ENCODE data around the gene NGB. TPM values are rescaled to one million over a fixed set of nuclear protein-coding genes. Genes with fewer than 3 reads are reported as not detected.

Gene NGB
- total RNA-seq, 1 donor from 2014 or later: not detected

DNA sequence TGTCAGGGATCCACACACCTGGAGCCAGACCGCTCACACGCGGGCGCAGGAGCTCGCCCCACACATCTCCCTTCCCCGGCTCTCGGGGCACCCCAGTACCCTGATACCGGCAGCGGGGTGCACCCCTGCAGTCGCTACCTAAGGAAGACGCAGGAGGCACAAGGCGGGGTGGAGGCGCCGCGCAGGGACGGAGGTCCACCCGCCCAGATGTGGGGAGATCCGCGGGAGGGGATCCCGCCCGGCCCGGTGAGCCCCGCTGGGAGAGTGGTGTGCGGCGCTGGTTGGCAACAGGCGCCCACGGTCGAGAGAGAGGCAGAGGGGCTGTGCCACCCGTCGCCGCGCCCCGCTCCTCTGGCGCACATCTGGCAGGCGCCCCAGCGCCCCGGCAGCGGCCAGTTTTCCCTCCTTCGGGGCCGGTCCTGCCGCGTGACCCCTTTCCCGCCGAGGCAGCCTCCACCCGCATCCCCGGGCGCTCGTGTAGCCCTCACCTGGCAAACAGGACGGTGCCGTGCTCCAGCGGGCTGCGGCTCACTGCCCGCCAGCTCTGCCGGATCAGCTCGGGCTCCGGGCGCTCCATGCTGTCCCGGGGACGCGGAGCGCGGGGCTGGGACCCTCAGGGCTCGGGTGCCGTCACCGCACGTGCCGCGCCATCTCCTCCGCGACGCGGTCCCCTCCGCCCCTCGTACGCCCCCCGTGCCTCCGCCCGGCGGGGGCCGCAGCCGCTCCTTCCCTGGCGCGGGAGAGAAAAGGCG lies 469 bp downstream of the NGB start:
- DNase-seq (ENCODE audit: low spot score): no peak
- TF ChIP-seq, protein P1, sequence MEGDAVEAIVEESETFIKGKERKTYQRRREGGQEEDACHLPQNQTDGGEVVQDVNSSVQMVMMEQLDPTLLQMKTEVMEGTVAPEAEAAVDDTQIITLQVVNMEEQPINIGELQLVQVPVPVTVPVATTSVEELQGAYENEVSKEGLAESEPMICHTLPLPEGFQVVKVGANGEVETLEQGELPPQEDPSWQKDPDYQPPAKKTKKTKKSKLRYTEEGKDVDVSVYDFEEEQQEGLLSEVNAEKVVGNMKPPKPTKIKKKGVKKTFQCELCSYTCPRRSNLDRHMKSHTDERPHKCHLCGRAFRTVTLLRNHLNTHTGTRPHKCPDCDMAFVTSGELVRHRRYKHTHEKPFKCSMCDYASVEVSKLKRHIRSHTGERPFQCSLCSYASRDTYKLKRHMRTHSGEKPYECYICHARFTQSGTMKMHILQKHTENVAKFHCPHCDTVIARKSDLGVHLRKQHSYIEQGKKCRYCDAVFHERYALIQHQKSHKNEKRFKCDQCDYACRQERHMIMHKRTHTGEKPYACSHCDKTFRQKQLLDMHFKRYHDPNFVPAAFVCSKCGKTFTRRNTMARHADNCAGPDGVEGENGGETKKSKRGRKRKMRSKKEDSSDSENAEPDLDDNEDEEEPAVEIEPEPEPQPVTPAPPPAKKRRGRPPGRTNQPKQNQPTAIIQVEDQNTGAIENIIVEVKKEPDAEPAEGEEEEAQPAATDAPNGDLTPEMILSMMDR (IDR thresholded peaks at IDR 0.05): no peak
- peaks cover 6% of the 10 kb centered on the region for H3K4me1 Mint-ChIP-seq (ENCODE audit: low read depth)
- H3K9me3 Mint-ChIP-seq (ENCODE audit: low read depth): peaks cover 5% of the 10 kb centered on the region
- H3K36me3 Mint-ChIP-seq (ENCODE audit: low read depth): peaks cover 10% of the 10 kb centered on the region
- no peak overlapping the region for H3K4me3 Mint-ChIP-seq (ENCODE audit: unreplicated experiment)
- H3K27me3 Mint-ChIP-seq (ENCODE audit: low read depth): peaks cover 34% of the 10 kb centered on the region
- no peak overlapping the region for H3K27ac Mint-ChIP-seq (ENCODE audit: unreplicated experiment)

DNA sequence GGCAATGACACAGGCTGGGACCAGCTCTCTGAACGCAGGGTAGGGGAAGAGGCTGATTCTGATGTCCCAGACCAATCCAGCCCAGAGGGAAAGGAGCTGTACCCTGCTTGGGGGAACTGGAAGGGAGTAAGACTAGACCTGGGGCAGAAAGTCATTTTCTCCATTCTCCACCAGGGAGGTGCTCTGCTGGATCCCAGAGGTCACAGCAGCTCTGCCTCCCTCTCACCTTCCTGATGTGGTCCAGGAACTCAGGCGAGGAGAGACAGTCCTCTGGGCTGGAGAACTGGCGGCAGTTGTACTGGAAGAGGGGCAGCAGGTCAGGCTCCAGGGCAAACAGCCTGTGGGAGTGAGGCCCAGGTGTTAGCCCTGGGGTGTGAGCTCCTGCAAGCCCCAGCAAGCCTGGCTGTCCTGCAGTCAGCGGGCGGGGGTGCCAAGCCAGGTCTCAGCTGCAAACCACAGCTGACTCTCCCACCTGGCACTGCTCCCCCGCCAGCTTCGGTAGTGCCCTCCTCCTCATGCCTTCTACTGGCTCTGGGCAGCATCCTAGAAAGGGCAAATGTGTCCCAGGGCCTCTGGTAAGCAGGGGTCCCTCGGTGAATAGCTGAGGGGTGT lies 1.9 kb downstream of the NGB start:
- H3K27me3 Mint-ChIP-seq (ENCODE audit: low read depth): peaks cover 34% of the 10 kb centered on the region
- TF ChIP-seq, protein P1 (IDR thresholded peaks at IDR 0.05): no peak
- DNase-seq (ENCODE audit: low spot score): peak; percentile 89
- peaks cover 8% of the 10 kb centered on the region for H3K36me3 Mint-ChIP-seq (ENCODE audit: low read depth)
- H3K4me1 Mint-ChIP-seq (ENCODE audit: low read depth): peaks cover 6% of the 10 kb centered on the region
- H3K4me3 Mint-ChIP-seq (ENCODE audit: unreplicated experiment): no peak overlapping the region
- peaks cover 5% of the 10 kb centered on the region for H3K9me3 Mint-ChIP-seq (ENCODE audit: low read depth)
- H3K27ac Mint-ChIP-seq (ENCODE audit: unreplicated experiment): no peak overlapping the region

DNA sequence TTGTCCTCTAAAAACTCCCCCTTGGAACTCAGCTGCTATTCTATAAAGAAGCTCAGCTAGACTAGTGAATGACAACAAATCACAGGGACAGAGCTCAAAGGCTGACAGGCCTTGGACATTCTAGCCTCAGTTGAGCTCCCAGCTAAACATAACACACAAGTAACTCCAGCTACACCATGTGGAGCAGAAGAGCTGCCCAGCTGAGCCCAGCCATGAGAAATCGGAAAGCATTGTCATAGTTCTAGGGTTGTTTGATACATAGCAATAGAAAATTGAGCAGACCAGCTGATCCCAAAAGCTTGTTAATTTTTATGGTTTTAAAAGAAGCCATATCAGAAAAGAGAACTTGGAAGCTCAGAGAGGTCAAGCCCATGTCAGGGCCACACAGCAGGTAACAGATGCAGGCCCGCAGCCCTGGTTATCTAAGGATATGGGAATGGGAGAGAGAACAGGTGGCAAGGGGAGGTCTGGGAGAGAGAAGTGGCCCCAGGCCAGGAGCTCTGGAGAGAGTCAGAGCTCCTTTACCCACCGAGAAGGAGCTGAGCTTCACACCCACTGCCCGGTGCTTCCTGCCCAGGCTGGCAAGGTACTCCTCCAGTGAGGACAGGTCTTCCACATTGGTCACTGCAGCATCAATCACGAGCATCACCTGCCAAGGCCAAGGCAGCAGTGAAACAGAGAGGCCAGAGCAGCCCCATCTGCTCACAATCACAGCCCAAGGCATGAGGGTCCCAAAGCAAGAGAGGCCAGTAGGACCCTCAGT lies 2.9 kb downstream of the NGB start:
- TF ChIP-seq, protein P1 (IDR thresholded peaks at IDR 0.05): no peak
- H3K36me3 Mint-ChIP-seq (ENCODE audit: low read depth): peaks cover 5% of the 10 kb centered on the region
- H3K4me1 Mint-ChIP-seq (ENCODE audit: low read depth): peaks cover 6% of the 10 kb centered on the region
- no peak overlapping the region for H3K4me3 Mint-ChIP-seq (ENCODE audit: unreplicated experiment)
- peak; percentile 65 for DNase-seq (ENCODE audit: low spot score)
- peaks cover 5% of the 10 kb centered on the region for H3K9me3 Mint-ChIP-seq (ENCODE audit: low read depth)
- no peak overlapping the region for H3K27ac Mint-ChIP-seq (ENCODE audit: unreplicated experiment)
- H3K27me3 Mint-ChIP-seq (ENCODE audit: low read depth): peaks cover 42% of the 10 kb centered on the region

DNA sequence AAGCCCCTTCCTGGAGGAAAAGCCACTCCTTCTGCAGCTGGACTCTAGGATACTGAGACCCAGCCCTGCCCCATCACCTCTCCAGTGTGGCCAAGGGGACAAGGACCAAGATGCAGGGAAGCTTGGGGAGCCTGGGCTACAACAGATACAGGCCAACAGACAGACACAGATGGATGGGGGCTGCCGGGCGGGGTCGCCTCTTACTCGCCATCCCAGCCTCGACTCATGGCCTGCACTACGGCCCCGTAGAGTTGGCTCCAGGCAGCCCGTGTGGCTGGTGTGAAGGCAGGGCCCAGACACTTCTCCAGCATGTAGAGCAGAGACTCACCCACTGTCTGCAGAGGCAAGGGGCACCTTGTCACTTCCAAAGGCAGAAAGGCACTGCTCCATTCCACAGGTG lies 4.7 kb downstream of the NGB start:
- DNase-seq (ENCODE audit: low spot score): peak; percentile 74
- peaks cover 4% of the 10 kb centered on the region for H3K4me1 Mint-ChIP-seq (ENCODE audit: low read depth)
- peaks cover 39% of the 10 kb centered on the region for H3K27me3 Mint-ChIP-seq (ENCODE audit: low read depth)
- H3K4me3 Mint-ChIP-seq (ENCODE audit: unreplicated experiment): no peak overlapping the region
- no peak overlapping the region for H3K27ac Mint-ChIP-seq (ENCODE audit: unreplicated experiment)
- H3K9me3 Mint-ChIP-seq (ENCODE audit: low read depth): peaks cover 5% of the 10 kb centered on the region
- H3K36me3 Mint-ChIP-seq (ENCODE audit: low read depth): peaks cover 2% of the 10 kb centered on the region
- TF ChIP-seq, protein P1 (IDR thresholded peaks at IDR 0.05): no peak
